DMS114 treated with DMSO at 0.1 percent for 48 hours (cell line): Measurements from ENCODE around the gene P2RX2.
A peak's percentile ranks its signal among the peaks of the same experiment; 100 is the strongest.
"Not testable (repeated sequence)": the region's sequence is repeated elsewhere in the genome, so short reads cannot be mapped to it uniquely, and the experiment has no call there.

Experiments used
- DNase-seq: peaks from one replicate; lab custom pipeline; 2025; ENCODE audit not compliant: unreplicated experiment; lab: John Stamatoyannopoulos, UW

Gene P2RX2

DNA sequence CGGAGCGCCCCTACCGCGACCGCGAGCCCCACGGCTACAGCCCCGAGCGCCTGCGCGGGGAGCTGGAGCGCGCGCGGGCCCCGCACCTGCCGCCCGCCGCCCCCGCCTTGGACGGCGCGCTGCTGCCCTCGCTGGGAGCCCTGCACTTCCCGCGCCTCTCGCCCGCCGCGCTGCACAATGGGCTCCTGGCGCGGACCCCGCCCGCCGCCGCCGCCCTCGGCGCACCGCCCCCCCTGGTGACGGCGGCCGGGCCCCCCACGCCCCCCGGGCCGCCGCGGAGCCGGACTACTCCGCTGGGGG lies 35.2 kb upstream of the P2RX2 start:
- no peak for DNase-seq

DNA sequence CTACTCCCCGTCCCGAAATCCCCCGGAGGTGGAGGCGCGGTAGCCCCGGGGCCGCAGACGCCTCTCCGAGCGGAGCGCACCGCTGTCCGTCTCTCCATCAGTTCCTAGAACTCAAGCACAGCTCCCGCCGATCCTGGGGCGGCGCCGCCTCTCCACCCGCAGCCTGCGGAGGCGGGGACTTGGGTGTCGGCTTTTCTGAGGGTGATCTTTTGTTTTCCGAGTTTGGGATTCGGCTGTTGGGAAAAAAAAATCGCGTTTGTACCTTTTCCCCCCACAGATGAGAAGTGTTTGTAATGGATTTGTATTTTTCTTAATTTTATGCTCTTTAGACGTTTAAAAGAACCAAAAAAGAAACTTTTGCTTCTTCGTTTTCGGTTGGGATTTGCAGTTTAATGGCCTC lies 34.8 kb upstream of the P2RX2 start:
- no peak for DNase-seq

DNA sequence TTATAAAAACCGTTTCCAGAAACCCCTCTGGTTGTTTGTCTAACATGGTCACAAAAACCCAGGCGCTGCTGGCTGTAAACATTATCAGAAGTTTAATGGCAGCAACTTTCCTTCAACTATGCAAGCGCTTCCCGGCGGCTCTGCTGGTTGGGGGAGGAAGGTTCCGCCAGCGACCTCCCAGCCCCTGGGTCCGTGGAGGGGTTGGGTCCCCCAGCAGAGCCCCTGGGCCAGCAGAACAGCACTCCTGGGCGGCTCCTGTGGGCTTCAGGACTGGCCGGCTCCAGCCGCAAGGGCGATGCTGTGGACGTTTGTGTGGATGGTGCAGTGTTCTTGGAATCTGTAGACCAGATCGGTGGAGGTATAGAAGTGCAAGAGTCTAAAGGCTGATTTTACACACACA lies 34.1 kb upstream of the P2RX2 start:
- DNase-seq: no peak

DNA sequence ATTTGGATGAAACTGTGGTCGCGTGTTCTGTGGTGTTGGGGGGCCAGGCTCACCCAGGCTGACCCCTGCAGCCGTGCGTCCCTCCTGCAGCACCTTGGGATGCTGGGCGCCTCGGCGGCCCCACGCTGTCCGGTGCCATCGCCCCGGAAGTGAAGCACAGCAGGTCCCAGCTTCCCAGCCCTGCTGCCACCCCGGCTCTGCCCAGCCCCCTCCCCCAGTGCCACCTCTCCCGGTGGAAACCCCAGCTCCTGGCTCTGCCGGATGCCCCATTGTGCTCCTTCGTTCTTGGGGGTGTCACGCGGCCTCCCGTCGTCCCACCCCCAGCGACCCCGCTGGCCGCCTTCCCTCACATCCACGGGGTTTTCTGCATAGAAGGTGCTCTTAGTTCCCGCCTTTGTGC lies 33.4 kb upstream of the P2RX2 start:
- no peak for DNase-seq

DNA sequence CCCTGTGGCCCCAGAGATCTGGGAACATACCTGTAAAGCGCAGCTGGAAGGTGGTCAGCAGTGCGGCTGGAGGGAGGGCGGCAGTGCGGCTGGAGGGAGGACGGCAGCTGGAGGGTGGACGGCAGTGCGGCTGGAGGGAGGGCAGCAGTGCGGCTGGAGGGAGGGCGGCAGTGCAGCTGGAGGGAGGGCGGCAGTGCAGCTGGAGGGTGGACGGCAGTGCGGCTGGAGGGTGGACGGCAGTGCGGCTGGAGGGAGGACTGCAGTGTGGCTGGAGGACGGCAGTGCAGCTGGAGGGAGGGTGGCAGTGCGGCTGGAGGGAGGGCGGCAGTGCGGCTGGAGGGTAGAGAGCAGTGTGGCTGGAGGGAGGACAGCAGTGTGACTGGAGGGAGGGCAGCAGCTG lies 31.6 kb upstream of the P2RX2 start:
- no peak for DNase-seq

DNA sequence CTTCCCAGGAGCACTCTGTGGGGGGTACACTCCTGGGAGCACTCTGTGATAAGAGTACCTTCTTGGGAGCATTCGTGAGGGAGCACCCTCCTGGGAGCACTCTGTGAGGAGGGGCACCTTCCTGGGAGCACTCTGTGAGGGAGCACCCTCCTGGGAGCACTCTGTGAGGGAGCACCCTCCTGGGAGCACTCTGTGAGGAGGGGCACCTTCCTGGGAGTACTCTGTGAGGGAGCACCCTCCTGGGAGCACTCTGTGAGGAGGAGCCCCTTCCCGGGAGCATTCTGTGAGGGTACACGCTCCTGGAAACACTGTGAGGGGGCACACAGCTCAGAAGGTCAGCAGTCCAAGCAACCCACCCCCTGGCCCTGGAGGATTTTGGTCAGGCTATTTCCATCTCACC lies 30.8 kb upstream of the P2RX2 start:
- DNase-seq: no peak

DNA sequence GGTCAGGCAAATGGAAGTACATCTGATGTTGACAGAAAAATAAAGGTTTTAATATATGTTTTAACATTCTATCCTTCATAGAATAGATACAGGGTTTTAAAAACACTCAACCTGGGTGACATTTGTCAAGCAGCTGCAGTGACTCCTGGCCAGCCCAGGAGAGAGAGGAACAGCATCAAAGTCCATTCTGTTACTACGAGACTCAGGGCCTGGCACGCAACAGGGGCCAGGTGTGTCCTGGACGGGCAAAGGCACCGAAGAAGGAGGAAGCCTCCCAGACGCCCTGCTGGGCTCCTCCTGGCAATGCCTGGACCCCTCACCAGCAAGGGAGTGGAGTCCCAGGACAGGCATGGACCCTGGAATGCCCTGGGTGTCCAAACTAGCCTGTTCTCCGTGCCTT lies 30.3 kb upstream of the P2RX2 start:
- DNase-seq: no peak

DNA sequence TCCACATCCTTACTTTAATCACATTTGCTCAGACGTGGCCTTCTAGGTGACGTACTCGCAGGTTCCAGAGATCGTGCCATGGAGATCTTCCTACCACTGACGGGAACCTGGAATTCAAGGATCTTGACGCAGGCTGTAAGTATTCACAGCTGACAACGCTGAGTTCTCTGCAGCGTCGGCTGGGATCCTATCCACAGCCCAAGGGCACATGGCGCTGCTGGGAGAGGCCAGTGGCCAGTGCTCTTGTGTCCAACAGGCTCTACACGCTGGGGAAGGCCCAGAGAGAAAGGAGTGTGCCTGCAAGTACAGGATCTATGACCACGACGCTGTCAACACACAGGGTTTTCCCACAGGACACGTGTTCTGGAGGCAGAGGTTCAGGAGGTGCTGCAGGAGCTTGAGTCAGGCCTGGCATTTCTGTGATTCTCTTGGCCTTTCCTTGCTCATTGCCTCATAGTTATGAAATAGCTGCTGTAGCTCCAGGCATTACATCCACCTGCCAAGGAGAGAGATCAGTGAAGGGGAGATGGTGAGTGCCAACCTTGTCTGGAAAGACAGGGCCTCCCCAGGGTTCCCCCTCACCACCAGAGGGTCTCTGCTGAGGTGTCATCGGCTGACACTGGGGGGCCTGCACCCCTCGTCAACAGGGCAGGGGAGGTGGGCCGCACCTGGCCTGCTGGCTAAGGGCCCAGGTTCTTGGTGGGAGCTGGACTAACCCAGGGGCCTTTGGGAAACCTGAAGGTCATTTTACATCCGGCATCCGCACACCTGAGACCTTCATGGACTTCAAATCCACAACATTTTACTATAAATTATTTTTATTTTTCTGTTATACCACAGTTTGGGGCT lies 29.5 kb upstream of the P2RX2 start:
- DNase-seq: no peak

DNA sequence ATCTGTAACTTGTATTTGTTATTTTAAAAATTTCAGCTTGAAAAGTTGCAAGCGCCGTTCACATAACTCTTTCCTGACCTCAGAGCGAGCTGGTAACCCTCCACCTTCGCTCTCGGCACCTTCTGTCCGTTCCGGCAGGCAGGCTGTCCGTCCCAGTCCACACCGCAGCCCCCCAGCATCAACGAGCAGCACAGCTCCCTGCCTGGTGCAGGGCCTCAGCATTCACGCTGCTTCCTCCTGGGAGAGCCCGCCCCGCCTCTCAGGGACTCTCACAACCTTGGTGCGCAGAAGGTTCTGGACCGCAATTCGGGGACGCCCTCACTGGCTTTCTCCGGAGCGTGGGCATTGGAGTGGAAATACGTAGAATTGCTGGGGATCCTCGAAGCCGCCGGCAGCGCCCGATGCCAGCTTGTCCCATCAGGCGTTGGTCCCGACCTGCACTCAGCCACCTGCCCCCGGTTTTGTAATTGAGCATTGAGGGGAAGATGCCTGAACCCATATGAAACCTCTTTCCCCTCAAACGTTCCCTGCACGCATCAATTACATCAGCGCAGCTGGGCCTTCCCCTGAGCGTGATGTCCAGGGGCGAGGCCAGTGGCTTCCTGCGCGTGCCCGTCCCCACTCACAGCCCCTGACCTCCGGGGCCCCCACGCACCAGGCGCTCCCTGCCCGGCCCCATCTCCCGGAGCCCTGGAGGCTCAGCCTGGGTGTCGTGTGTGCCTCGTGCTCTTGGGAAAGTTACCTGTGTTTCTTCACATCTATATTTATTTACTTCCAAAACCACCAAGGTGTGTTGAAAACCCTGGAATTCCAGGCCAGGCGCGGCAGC lies 27.3 kb upstream of the P2RX2 start:
- DNase-seq: no peak

DNA sequence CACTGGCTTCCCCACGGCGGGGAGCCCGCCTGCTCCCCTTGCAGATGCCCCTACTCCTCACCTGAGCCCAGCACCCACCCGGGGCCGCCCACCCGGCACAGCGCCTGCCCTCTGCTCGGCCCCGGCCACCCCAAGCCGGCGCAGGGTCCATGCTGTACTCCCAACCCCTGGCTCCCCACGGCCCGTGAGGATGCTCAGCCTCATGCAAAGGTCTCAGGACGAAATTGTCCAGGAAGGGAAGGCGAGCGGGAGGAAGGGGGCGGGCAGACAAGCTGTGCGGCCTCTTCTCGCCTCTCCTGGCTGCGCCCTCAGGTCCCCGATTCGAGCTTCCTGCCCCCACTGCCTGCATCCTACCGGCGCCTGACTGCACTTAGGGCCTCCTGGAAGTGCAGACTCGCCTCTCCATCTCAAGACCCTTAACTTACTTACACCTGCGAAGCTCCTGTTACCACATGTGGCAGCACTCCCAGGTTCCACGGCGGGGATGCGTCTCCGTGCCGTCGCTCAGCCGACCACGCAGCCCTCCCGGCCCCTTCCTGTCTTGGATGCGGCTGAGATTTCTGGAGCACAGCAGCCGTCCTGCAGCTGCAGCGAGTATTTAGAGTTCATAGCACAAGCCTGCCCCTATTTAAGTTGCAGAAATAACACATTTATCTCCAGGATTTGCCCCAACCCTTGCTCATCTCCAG lies 26.1 kb upstream of the P2RX2 start:
- no peak for DNase-seq

DNA sequence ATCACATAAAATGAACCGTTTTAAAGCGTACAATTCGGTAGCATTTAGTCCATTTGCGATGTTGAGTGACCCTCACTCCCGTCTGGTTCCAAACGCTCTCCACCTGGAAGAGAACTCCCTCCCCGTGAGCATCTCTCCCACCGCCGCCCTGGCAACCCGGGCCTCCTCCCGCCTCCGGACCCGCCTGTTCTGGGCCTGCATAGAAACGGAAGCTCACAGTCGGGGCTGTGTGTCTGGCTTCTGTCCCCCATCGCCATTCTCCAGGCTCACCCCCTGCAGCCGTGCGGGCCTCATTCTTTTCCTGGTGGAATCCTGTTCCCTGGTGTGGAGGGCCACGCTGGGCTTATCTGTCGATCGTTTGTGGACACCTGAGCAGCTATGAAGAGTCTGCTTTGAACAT lies 25.5 kb upstream of the P2RX2 start:
- DNase-seq: no peak

DNA sequence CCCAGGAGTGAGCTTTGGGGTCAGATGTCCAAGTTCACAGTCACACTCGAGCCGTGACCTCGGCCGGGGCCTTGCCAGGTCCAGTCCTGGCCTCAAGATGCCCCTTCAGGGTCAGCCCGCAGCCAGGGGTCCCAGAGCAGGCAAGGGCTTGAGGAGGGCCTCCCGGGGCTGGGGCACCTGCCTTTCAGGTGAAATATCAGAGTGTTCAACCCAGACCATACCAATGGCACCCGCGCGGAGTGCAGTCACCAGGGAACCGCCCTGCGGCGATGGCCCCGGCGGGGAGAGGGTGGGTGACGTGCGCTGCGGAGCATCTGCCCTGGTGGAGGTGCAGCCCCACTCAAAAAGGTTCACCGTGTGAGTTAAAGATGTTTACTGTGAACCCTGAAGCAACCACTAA lies 25.1 kb upstream of the P2RX2 start:
- DNase-seq: no peak

DNA sequence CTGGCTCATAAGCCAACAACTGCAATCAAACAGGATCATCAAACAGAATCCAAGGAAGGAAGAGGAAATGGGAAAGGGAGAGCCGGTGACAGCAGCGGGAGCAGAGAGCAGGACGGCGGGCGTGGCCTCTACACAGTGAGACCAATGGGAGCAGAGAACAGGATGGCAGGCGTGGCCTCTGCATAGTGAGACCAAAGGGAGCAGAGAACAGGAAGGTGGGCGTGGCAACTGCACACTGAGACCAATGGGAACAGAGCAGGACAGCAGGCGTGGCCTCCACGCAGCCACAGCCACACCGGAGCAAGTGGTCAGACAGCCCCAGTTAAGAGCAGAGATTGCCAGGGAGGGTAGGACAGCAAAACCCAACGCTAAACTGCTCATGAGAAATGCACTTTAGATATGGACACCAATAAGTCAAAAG lies 24.6 kb upstream of the P2RX2 start:
- peak; percentile 43 for DNase-seq

DNA sequence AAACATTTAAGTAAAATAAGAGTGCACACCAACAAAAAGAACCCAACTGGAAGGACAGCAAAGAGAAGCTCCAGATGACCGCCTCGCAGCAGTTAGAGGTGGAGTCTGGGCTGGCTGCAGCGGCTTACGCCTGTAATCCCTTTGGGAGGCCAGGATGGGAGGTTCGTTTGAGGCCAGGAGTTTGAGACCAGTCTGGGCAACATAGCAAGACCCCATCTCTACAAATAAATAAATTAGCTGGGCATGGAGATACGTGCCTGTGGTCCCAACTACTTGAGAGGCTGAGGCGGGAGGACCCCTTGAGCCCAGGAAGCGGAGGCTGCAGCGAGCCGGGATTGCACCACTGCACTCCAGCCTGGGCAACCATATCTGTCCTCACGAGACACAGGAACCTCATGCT lies 23.4 kb upstream of the P2RX2 start:
- no peak for DNase-seq

DNA sequence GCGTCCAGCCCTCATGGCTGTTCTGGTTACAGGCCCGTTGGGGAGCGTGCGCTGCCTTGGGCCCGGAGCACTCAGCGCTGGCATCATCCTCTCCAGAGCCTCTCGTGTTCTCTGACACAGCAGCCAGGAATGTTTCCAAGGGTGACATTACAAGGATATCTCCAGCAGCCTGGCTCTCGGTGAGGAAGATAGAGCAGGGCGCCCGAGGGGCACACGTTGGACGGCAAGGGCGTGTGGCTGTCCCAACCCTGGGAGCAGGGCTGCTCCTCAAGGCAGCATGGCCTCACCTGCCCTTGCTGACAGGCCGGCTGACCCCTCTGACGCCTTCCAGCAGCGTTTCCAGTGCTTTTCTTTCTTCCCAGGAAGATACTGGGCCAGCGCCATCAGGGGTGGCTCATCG lies 22.6 kb upstream of the P2RX2 start:
- no peak for DNase-seq

DNA sequence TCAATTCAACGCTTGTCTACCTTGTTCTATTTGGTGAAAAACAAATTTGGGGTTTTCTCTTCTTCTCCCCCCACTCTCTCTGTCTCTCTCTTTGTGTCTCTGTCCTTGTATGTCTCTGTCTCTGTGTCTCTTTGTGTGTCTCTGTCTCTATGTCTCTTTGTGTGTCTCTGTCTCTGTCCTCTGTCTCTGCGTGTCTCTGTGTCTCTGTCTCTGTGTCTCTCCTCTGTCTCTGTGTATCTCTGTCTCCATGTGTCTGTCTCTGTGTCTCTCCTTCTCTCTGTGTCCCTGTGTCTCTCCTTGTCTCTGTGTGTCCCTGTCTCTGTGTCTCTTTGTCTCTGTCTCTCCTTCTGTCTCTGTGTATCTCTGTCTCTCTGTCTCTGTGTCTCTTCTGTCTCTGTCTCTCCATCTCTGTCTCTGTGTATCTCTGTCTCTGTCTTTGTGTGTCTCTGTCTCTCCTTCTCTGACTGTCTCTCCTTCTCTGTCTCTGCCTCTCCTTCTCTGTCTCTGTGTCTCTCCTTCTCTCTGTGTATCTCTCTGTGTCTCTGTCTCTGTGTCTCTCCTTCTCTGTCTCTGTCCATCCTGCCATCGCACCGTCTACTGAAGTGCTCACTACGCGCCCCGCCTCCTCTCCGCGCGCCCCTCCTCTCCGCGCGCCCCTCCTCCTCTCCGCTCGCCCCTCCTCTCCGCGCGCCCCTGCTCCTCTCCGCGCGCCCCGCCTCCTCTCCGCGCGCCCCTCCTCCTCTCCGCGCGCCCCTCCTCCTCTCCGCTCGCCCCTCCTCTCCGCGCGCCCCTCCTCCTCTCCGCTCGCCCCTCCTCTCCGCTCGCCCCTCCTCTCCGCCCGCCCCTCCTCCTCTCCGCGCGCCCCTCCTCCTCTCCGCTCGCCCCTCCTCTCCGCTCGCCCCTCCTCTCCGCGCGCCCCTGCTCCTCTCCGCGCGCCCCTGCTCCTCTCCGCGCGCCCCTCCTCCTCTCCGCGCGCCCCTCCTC lies 21.0 kb upstream of the P2RX2 start:
- DNase-seq: peak; percentile 46

DNA sequence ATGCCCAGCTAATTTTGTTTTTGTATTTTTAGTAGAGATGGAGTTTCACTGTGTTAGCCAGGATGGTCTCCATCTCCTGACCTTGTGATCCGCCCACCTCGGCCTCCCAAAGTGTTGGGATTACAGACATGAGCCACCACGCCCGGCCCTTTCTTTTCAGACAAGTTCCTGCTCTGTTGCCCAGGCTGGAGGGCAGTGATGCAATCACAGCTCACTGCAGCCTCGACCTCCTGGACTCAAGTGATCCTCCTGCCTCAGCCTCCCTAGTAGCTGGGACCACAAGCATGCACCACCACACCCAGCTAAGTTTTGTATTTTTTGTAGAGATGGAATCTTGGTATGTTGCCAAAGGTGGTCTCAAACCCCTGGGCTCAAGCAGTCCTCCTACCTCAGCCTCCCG lies 19.1 kb upstream of the P2RX2 start:
- not testable (repeated sequence) for DNase-seq

DNA sequence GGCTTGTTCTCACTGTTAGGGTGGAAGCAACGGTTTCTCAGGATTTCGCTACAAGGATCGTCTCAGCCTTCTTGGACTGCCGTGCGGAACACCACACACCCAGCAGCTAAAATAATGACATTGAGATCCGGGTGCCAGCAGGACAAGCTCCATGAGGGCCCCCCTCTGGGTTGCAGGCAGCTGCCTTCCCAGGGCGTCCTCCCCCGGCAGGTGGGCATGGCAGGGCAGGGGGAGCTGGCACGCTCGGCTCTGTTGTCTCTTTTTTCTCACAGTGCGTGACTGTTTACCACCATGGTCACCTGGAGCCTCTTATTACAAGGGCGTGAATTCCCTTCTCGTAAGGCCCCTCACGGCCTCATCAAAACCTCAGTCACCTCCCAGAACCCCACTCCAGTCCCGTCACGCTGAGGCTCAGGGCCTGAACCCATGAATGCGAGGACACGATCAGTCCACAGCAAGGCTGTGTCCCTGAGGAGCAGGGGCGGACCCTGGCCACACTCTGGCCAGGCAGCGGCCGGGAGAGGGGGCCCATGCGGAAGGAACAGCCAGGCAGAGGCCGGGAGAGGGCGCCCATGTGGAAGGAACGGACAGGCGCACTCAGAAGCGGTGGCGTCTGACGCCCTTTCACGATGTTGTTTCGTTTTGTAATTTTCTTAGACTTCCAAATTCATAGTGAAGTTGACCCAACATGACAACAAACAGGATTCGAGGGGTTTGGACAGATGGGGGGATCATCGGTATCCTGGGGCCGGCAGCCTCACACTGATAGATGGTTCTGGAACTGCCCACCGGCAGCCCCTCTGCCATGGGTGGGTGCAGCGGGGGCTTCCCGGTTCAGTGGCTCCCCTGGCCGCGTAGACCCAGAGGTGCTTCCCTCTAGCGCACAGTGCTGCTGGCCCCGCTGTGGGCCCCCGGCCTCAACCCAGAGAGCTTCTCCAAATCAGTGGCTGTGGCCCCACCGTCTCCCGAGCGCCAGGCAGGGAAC lies 18.2 kb upstream of the P2RX2 start:
- DNase-seq: no peak

DNA sequence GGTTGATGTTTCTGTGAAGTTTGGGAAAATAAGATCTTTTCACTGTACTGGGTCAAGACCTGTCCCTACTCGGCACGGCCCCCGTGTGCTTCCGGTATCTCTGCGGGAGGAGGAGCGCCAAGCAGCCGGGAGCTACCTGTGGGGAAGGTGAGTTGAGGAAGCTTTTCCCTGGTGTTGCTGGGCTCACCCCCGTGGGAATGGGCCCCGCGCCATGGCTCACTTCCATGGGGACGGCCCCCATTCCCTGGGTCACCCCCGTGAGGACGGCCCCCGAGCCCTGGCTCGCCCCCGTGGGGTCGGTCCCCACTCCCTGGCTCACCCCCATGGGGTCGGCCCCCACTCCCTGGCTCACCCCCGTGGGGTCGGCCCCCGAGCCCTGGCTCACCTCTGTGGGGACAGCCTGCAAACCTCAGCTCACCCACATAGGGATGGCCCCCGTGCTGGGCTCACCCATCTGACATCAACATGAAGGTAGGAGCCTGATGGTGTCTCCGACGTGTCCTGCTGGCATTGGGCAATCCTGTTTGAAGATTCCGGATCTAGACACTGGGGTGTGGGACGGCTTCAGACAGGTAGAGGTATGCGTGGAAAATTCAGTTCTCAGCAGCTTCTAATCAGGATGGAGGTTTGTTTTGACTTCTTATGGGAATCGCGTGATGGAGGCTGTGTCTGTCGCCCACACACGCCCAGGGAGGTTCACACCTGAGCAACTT lies 17.2 kb upstream of the P2RX2 start:
- DNase-seq: no peak
